HepG2 (cell line): ENCODE measurements around the gene S100A16. TPM values are rescaled to one million over a fixed set of nuclear protein-coding genes. Genes with fewer than 3 reads are reported as not detected.

Experiments
- ATAC-seq: fragments of 200-7000 bp; cut with Tn5 transposase; 3 replicates; pipeline ENCODE4 v1.9.1; 2020; ENCODE audit warnings: mild to moderate bottlenecking, moderate library complexity
- BruUV-seq: library from RNA; stranded (reverse); fragments of 400-500 nt; replicated peaks from 2 replicates; lab custom pipeline; 2021; lab: Mats Ljungman, UMichigan
- CTCF ChIA-PET: fragments of 300-600 bp; formaldehyde crosslinking; extraction: SDS; loops from one replicate; lab custom pipeline; 2021; ENCODE audit warnings: low total read pairs, inconsistent platforms, low intra/inter-chr PET ratio; lab: Yijun Ruan, JAX
- POLR2A ChIA-PET: fragments of 350-600 bp; sonication (Branson Sonifier 250); formaldehyde crosslinking; loops from one replicate; lab custom pipeline; 2020; ENCODE audit warnings: antibody characterized with exemption, inconsistent platforms; lab: Yijun Ruan, JAX
- DNase-seq: peaks from one replicate; pipeline ENCODE4 v3.0.0-alpha.2; 2015; ENCODE audit warnings: low spot score
- FAIRE-seq: peaks from 3 replicates; lab custom pipeline; 2011; peaks lifted over from hg19 to GRCh38; lab: Jason Lieb, UNC
- H2AFZ ChIP-seq: one replicate; pipeline ENCODE4 v1.6.1; 2011; ENCODE audit warnings: low read length, inconsistent platforms
- H3K27ac ChIP-seq: fragments of 300-600 bp; 3 replicates; pipeline ENCODE4 v1.8.0; 2011; ENCODE audit warnings: mixed run types, mild to moderate bottlenecking, mixed read lengths, low read length, inconsistent platforms; ENCODE audit not compliant: insufficient read depth; ENCODE audit errors: extremely low read length
- H3K27me3 ChIP-seq, 2 experiments: fragments of 200-600 bp in 1 of 2; 2 replicates in 1 of 2; 3 replicates in 1 of 2; pipeline versions ENCODE4 v1.6.0 to v1.8.0; 2011; ENCODE audit warnings: low read length in 2 of 2, mild to moderate bottlenecking in 2 of 2, moderate library complexity in 2 of 2, inconsistent platforms in 1 of 2; ENCODE audit not compliant: insufficient read depth in 2 of 2, control insufficient read depth in 1 of 2
- H3K36me3 ChIP-seq, 2 experiments: fragments of 200-600 bp in 1 of 2; replicated peaks in 1 of 2; 2 replicates in 1 of 2; 3 replicates in 1 of 2; pipeline versions ENCODE4 v1.5.1 to v1.8.0; 2011; ENCODE audit warnings: low read length in 2 of 2, inconsistent platforms in 1 of 2; ENCODE audit not compliant: insufficient read depth in 2 of 2, control insufficient read depth in 1 of 2
- H3K4me1 ChIP-seq: 2 replicates; pipeline ENCODE4 v1.5.1; 2012; ENCODE audit warnings: low read length, inconsistent platforms; ENCODE audit not compliant: insufficient read depth
- H3K4me2 ChIP-seq: 2 replicates; pipeline ENCODE4 v1.6.0; 2011; ENCODE audit warnings: low read depth, low read length, inconsistent platforms
- H3K4me3 ChIP-seq, 3 experiments: fragments of 200-600 bp in 1 of 3; sonication (generic), shearing (Covaris generic) in 1 of 3; replicated peaks in 1 of 3; 2 replicates each; pipeline ENCODE4 v1.5.1; 2011 to 2016; ENCODE audit warnings: low read length in 3 of 3, inconsistent platforms in 2 of 3, low read depth in 2 of 3, mild to moderate bottlenecking in 2 of 3, control low read depth in 1 of 3, mixed read lengths in 1 of 3; ENCODE audit not compliant: insufficient read depth in 1 of 3
- H3K79me2 ChIP-seq: one replicate; pipeline ENCODE4 v1.6.1; 2011; ENCODE audit warnings: low read length, inconsistent platforms; ENCODE audit not compliant: insufficient read depth
- H3K9ac ChIP-seq: 2 replicates; pipeline ENCODE4 v1.6.0; 2011; ENCODE audit warnings: mild to moderate bottlenecking, low read depth, low read length, inconsistent platforms; ENCODE audit not compliant: insufficient read depth
- H3K9me3 ChIP-seq: 2 replicates; pipeline ENCODE4 v1.5.1; 2012; ENCODE audit warnings: mild to moderate bottlenecking, low read length
- H4K20me1 ChIP-seq: 2 replicates; pipeline ENCODE4 v1.6.0; 2011; ENCODE audit warnings: inconsistent platforms, mild to moderate bottlenecking, low read length, moderate library complexity; ENCODE audit not compliant: insufficient read depth
- ATAD3A ChIP-seq: sonication (generic); formaldehyde crosslinking; IDR thresholded peaks from 2 replicates; pipeline ENCODE4 v1.4.0; 2020; ENCODE audit warnings: missing genetic modification reagents
- CREB1 ChIP-seq, 2 experiments: fragments of 450-650 bp in 1 of 2; IDR thresholded peaks; 2 replicates each; pipeline ENCODE4 v1.6.1; 2016 to 2017; ENCODE audit warnings: control low read depth in 1 of 2, mild to moderate bottlenecking in 1 of 2, missing compliant biosample characterization in 1 of 2, missing genetic modification characterization in 1 of 2
- JARID2 ChIP-seq: sonication (generic); formaldehyde crosslinking; IDR thresholded peaks from 2 replicates; pipeline ENCODE4 v1.8.1; 2023; ENCODE audit warnings: missing genetic modification reagents, inconsistent platforms; ENCODE audit not compliant: insufficient replicate concordance
- MATR3 ChIP-seq: sonication (generic); formaldehyde crosslinking; IDR thresholded peaks from 2 replicates; pipeline ENCODE4 v1.4.0; 2020; ENCODE audit warnings: missing genetic modification reagents
- RARA ChIP-seq: IDR thresholded peaks from 2 replicates; pipeline ENCODE4 v1.6.1; 2016; ENCODE audit warnings: missing genetic modification reagents, missing compliant biosample characterization
- SMC3 ChIP-seq: IDR thresholded peaks from 2 replicates; pipeline ENCODE4 v1.6.1; 2011; ENCODE audit warnings: low read length, improper control_type of control experiment
- ZFP36 ChIP-seq: fragments of 150-350 bp; IDR thresholded peaks from 2 replicates; pipeline ENCODE4 v1.6.1; 2018; ENCODE audit warnings: borderline replicate concordance, low read length, low read depth; ENCODE audit not compliant: partially characterized antibody
- ZFP62 ChIP-seq: sonication (generic); formaldehyde crosslinking; IDR thresholded peaks from 2 replicates; pipeline ENCODE4 v1.4.0; 2020; ENCODE audit warnings: missing genetic modification reagents
- ZNF124 ChIP-seq: sonication (generic); formaldehyde crosslinking; IDR thresholded peaks from 2 replicates; pipeline ENCODE4 v1.4.0; 2020; ENCODE audit warnings: missing genetic modification reagents
- ZNF432 ChIP-seq: sonication (generic); formaldehyde crosslinking; IDR thresholded peaks from 2 replicates; pipeline ENCODE4 v1.5.0; 2020; ENCODE audit warnings: missing genetic modification reagents, mild to moderate bottlenecking, borderline replicate concordance
- ZNF558 ChIP-seq: sonication (generic); formaldehyde crosslinking; IDR thresholded peaks from 2 replicates; pipeline ENCODE4 v1.9.0; 2022; ENCODE audit warnings: mild to moderate bottlenecking, missing genetic modification reagents, borderline replicate concordance
- ZNF850 ChIP-seq: sonication (generic); formaldehyde crosslinking; conservative IDR thresholded peaks from 2 replicates; pipeline ENCODE4 v1.9.0; 2021; ENCODE audit warnings: mild to moderate bottlenecking, missing genetic modification reagents
- WGBS: methylation state at CpG from one replicate; pipeline ENCODE4 v1.1.6; 2017; ENCODE audit warnings: low lambda C conversion rate; 5-methylcytosine and 5-hydroxymethylcytosine counted together
- in situ Hi-C: cut with HindIII; loops from 2 replicates; pipeline ENCODE4 v1.10.0; 2017; ENCODE audit warnings: low pct_unique_long_range_greater_than_20kb; ENCODE audit not compliant: extremely low pct_ligation_motif_present
- intact Hi-C: fragments of 100-400 bp; cut with micrococcal nuclease; formaldehyde crosslinking; loops from one replicate; pipeline ENCODE4 v1.10.0; 2022; ENCODE audit not compliant: unreplicated experiment
- polyA plus RNA-seq, 8 experiments: library from polyadenylated mRNA; depleted of rRNA in 3 of 8; stranded (reverse) in 7 of 8; unstranded in 1 of 8; fragments of >200 nt; fragmentation: Illumina TruSeq in 4 of 8; extraction: Trizol in 4 of 8; gene quantifications; 2 replicates each; pipeline versions ENCODE4 v1.2.1 to v1.2.3, GENCODE V29; 2011 to 2016; ENCODE audit warnings: low read depth in 4 of 8, missing spikeins in 1 of 8, mixed read lengths in 1 of 8; ENCODE audit not compliant: insufficient read depth in 1 of 8
- total RNA-seq, 5 experiments: library from RNA; depleted of rRNA; stranded (reverse); fragments of >200 nt; fragmentation: Illumina TruSeq; extraction: Trizol; gene quantifications; 2 replicates each; pipeline ENCODE4 v1.2.3, GENCODE V29; 2016; ENCODE audit warnings: low read depth in 1 of 5

S100A16 gene
- total and polyA plus RNA-seq, 2 of the 13 experiments (the other 11 are each of a cell fraction or from before 2014, with no cell fraction given) = 46.0 to 195 TPM

GRCh38 chr1:153635872-153636271, 22.9 kb upstream of the S100A16 start:
- H2AFZ ChIP-seq = no peak overlapping the region
- H3K4me3 ChIP-seq = no peak overlapping the region
- no peaks in the 10 kb centered on the region for H3K27me3 ChIP-seq
- peaks cover 13% of the 10 kb centered on the region for H4K20me1 ChIP-seq
- H3K79me2 ChIP-seq = peaks cover 32% of the 10 kb centered on the region
- ATAC-seq = no peak
- no peak overlapping the region for H3K27ac ChIP-seq
- no TSS peak for BruUV-seq
- H3K9ac ChIP-seq = no peak overlapping the region
- no peaks in the 10 kb centered on the region for H3K9me3 ChIP-seq
- TF ChIP-seq ZNF558 (CRISPR knock-in tag) (no peak), ZFP62 (CRISPR knock-in tag) (no peak), RARA (no peak), ATAD3A (no peak), ZFP36 (no peak), ZNF850 (CRISPR knock-in tag) (no peak), ZNF432 (CRISPR knock-in tag) (no peak), MATR3 (no peak), CREB1 (IDR thresholded peaks at IDR 0.05) (no peak), CREB1 (CRISPR knock-in tag; IDR thresholded peaks at IDR 0.05) (no peak), ZNF124 (CRISPR knock-in tag) (no peak), SMC3 (no peak), JARID2 (CRISPR knock-in tag) (no peak)
- peaks cover 10 to 49% of the 10 kb centered on the region in 2 experiments for H3K36me3 ChIP-seq
- DNase-seq = no peak
- CTCF ChIA-PET = no interaction called here
- FAIRE-seq = no peak
- 91% methylated on average over 7 of the region's 7 CpGs for WGBS
- peaks cover 48% of the 10 kb centered on the region for H3K4me1 ChIP-seq
- POLR2A ChIA-PET = interaction anchor here (2.5 to 2.7 kb wide), 4 partner anchors 12 to 28 kb away, joined by 9 to 63 read pairs (median 45); partner anchors contain the start of genes S100A16 and SNAPIN
- in situ Hi-C loops = no loop called here
- peak overlapping the region; percentile 79 for H3K4me2 ChIP-seq
- intact Hi-C loops = no loop called here
